ENCODE measurements around the gene TMEM232.

- TF ChIP-seq CREM (IDR thresholded peaks at IDR 0.05; ENCODE audit: low read depth), result no peak
- no peak for TF ChIP-seq YY1 (IDR thresholded peaks at IDR 0.05; ENCODE audit: borderline replicate concordance in 1 of 3, control insufficient read depth in 1 of 3, extremely low read depth in 1 of 3, insufficient read depth in 3 of 3, insufficient read length in 1 of 3, insufficient replicate concordance in 2 of 3, low read depth in 1 of 3, low read length in 2 of 3)
- no peak for TF ChIP-seq E2F4 (CRISPR knock-in tag; IDR thresholded peaks at IDR 0.05; ENCODE audit: low read depth)
- TF ChIP-seq ATF3 (IDR thresholded peaks at IDR 0.05), result no peak
- TF ChIP-seq ATF3 (CRISPR knock-in tag; conservative IDR thresholded peaks at IDR 0.05), result no peak
- TF ChIP-seq GMEB1 (CRISPR knock-in tag; IDR thresholded peaks at IDR 0.05), result no peak
- no peak for TF ChIP-seq ZBTB33 (CRISPR knock-in tag; IDR thresholded peaks at IDR 0.05)
- no peak for TF ChIP-seq CTCF (IDR thresholded peaks at IDR 0.05 in 2 of 3, conservative IDR thresholded peaks at IDR 0.05 in 1 of 3; ENCODE audit: insufficient read depth in 2 of 3, low read depth in 1 of 3, low read length in 3 of 3)
- TF ChIP-seq TRIM28 (IDR thresholded peaks at IDR 0.05), result no peak
- TF ChIP-seq SIN3A (IDR thresholded peaks at IDR 0.05; ENCODE audit: borderline replicate concordance in 2 of 2, control insufficient read depth in 1 of 2, low read depth in 2 of 2, low read length in 2 of 2), result no peak
- TF ChIP-seq POLR2B (IDR thresholded peaks at IDR 0.05; ENCODE audit: low read depth, partially characterized antibody), result no peak
- no peak for TF ChIP-seq POLR2A (conservative IDR thresholded peaks at IDR 0.05)
- TF ChIP-seq NFYB (IDR thresholded peaks at IDR 0.05; ENCODE audit: extremely low read depth, insufficient read length), result no peak
- no peak for TF ChIP-seq RBM22 (IDR thresholded peaks at IDR 0.05; ENCODE audit: low read depth, low read length, poor library complexity, severe bottlenecking)
- no peak for TF ChIP-seq ZFP30 (CRISPR knock-in tag; IDR thresholded peaks at IDR 0.05; ENCODE audit: borderline replicate concordance)
These were observed 178.3 kb downstream of the TMEM232 start for GRCh38 chr5:110548171-110548570.
